ENCODE data around the gene UBAP2L. TPM values are rescaled to one million over a fixed set of nuclear protein-coding genes. Genes with fewer than 3 reads are reported as not detected.
A peak's percentile ranks its signal among the peaks of the same experiment; 100 is the strongest.

UBAP2L gene
- total RNA-seq, 1 donor from 2014 or later = 20.8 TPM

DNA sequence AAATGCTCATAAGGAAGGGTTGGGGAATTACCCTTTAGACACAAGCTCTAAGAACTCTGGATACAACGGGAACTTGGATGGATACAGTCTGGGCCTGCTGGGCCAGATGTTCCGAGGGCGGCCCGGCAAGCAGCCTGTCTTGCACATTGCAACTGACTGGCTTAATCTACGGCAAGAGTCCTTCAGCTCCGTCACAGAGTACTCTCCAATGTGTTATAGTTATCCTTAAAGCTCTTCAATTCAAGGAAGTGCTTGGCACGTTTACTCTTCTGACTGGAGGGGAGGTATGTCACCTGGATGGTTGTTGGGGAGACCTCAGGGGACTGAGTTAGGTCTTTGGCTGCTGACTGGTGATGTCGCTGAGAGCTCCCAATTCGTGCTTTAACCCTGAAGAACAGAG is 13.5 kb upstream of the UBAP2L start:
- no peak for FAIRE-seq
- peaks cover 15% of the 10 kb centered on the region for H3K36me3 ChIP-seq (ENCODE audit: control insufficient read depth, insufficient read depth, low read length)
- TF ChIP-seq CTCF (IDR thresholded peaks at IDR 0.05; ENCODE audit: insufficient read depth, low read length, severe bottlenecking) = no peak

DNA sequence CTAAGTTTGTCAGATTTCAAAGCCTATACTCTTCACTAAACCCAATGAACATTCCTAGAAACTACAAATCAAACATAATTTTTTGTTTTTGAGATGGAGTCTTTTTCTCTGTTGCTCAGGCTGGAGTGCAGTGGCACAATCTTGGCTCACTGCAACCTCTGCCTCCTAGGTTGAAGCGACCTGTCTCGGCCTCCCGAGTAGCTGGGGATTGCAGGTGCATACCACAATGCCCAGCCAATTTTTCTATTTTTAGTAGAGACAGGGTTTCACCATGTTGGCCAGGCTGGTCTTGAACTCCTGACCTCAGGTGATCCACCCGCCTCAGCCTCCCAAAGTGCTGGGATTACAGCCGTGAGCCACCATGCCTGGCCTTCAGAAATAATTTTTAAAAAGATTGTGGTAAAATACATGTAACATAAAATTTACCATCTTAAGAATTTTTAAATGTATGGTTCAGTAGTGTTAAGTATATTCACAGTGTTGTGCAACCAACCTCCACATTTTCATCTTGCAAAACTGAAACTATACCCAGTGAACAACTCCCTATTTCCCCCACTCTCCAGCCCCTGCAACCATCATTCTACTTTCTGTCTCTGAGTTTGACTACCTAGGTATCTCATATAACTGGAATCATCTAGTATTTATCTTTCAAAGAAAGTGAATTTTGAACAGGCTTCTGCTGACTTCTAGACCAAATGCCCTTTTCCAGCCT is 11.9 kb upstream of the UBAP2L start:
- Histone ChIP-seq H3K4me3 (ENCODE audit: low read depth, low read length) (no peak overlapping the region), H3K36me3 (ENCODE audit: control insufficient read depth, insufficient read depth, low read length) (peaks cover 24% of the 10 kb centered on the region), H3K27me3 (ENCODE audit: control insufficient read depth, insufficient read depth, low read length) (no peaks in the 10 kb centered on the region)
- DNase-seq (ENCODE audit: low read depth) (no peak), FAIRE-seq (no peak)
- no peak for TF ChIP-seq CTCF (IDR thresholded peaks at IDR 0.05; ENCODE audit: insufficient read depth, low read length, severe bottlenecking)

More for the DNA sequence above, 13.5 kb upstream of the UBAP2L start:
- no peak for DNase-seq (ENCODE audit: low read depth)
- Histone ChIP-seq H3K27me3 (ENCODE audit: control insufficient read depth, insufficient read depth, low read length) (no peaks in the 10 kb centered on the region), H3K4me3 (ENCODE audit: low read depth, low read length) (no peak overlapping the region)

DNA sequence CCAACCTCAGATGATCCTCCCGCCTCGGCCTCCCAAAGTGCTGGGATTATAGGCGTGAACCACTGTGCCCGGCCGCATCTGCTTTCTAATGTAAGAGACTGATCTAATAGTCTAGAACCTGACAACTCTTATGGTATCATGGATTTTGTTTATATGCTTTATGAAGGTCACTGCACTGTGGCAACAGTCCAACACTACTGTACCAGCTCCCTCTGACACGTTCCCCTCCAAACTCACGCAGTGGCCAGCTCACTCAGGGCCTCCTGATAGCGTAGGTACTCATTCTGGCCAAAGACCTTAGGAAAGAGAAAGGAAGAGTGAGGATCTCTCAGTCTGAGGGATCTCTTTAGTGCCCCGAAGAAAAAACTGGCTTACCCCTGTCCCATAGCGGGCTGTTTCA is 8.7 kb upstream of the UBAP2L start:
- no peaks in the 10 kb centered on the region for H3K27me3 ChIP-seq (ENCODE audit: control insufficient read depth, insufficient read depth, low read length)
- peaks cover 24% of the 10 kb centered on the region for H3K36me3 ChIP-seq (ENCODE audit: control insufficient read depth, insufficient read depth, low read length)
- DNase-seq (ENCODE audit: low read depth) = no peak
- FAIRE-seq = no peak
- no peak overlapping the region for H3K4me3 ChIP-seq (ENCODE audit: low read depth, low read length)
- no peak for TF ChIP-seq CTCF (IDR thresholded peaks at IDR 0.05; ENCODE audit: insufficient read depth, low read length, severe bottlenecking)

DNA sequence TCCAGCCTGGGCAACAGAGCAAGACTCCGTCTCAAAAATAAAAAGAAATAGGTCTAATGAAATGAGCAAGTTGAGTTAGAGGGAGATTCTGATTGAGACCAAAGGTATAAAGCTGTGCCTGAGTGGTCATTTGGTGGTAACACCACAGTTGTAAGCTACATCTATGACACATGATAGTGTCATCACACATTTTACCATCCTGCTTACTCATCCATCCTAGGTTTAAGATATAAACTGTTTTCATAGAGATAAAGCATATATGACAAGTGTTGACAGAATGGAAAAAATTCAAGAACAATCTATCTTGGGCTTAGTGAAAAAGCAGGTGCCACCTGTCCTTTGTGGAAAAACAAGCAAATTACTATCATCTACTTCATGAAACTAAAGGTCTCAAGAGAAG is 7.5 kb upstream of the UBAP2L start:
- FAIRE-seq (no peak), DNase-seq (ENCODE audit: low read depth) (peak; percentile 87)
- Histone ChIP-seq H3K4me3 (ENCODE audit: low read depth, low read length) (no peak overlapping the region), H3K36me3 (ENCODE audit: control insufficient read depth, insufficient read depth, low read length) (peaks cover 19% of the 10 kb centered on the region), H3K27me3 (ENCODE audit: control insufficient read depth, insufficient read depth, low read length) (no peaks in the 10 kb centered on the region)
- no peak for TF ChIP-seq CTCF (IDR thresholded peaks at IDR 0.05; ENCODE audit: insufficient read depth, low read length, severe bottlenecking)

- Histone ChIP-seq H3K36me3 (ENCODE audit: control insufficient read depth, insufficient read depth, low read length) (peaks cover 7% of the 10 kb centered on the region), H3K4me3 (ENCODE audit: low read depth, low read length) (no peak overlapping the region), H3K27me3 (ENCODE audit: control insufficient read depth, insufficient read depth, low read length) (no peaks in the 10 kb centered on the region)
- TF ChIP-seq CTCF (IDR thresholded peaks at IDR 0.05; ENCODE audit: insufficient read depth, low read length, severe bottlenecking) = no peak
- FAIRE-seq (no peak), DNase-seq (ENCODE audit: low read depth) (no peak)
Measured at GRCh38 chr1:154218545-154218944, 2.2 kb upstream of the UBAP2L start.

GRCh38 chr1:154219541-154219940 is 1.2 kb upstream of the UBAP2L start:
- Histone ChIP-seq H3K27me3 (ENCODE audit: control insufficient read depth, insufficient read depth, low read length) (no peaks in the 10 kb centered on the region), H3K36me3 (ENCODE audit: control insufficient read depth, insufficient read depth, low read length) (peaks cover 7% of the 10 kb centered on the region), H3K4me3 (ENCODE audit: low read depth, low read length) (peak overlapping the region; percentile 98)
- DNase-seq (ENCODE audit: low read depth) (no peak), FAIRE-seq (no peak)
- TF ChIP-seq CTCF (IDR thresholded peaks at IDR 0.05; ENCODE audit: insufficient read depth, low read length, severe bottlenecking) = no peak

Data from bronchial epithelial cell (primary cell).